C1 segment of cervical spinal cord (tissue), 14 donors: ENCODE data around the gene MDM4.
"Not testable (repeated sequence)": the region's sequence is repeated elsewhere in the genome, so short reads cannot be mapped to it uniquely, and the experiment has no call there.

Experiments used
- DNase-seq, 14 donors: peaks; one replicate each; lab custom pipeline; 2025; lab: John Stamatoyannopoulos, UW

Gene MDM4

GRCh38 chr1:204560590-204561150, 44.5 kb downstream of the MDM4 start:
- DNase-seq, result no peak

- no peak for DNase-seq
Observed at GRCh38 chr1:204562075-204562990, 46.1 kb downstream of the MDM4 start.

- DNase-seq, result no peak
Observed at GRCh38 chr1:204563307-204563706, 47.1 kb downstream of the MDM4 start.

- no peak for DNase-seq
Observed at GRCh38 chr1:204563780-204564179, 47.6 kb downstream of the MDM4 start.

GRCh38 chr1:204564835-204565234, 48.6 kb downstream of the MDM4 start:
- DNase-seq, result no peak

GRCh38 chr1:204565617-204566582, 49.7 kb downstream of the MDM4 start:
- peak in 6 of 14 donors; percentile 17 to 70 (median 28) for DNase-seq

- DNase-seq, result no peak
Observed at GRCh38 chr1:204566583-204566955, 50.4 kb downstream of the MDM4 start.

- no peak for DNase-seq
Observed at GRCh38 chr1:204567071-204567470, 50.9 kb downstream of the MDM4 start.

- DNase-seq, result no peak
Observed at GRCh38 chr1:204568576-204569315, 52.5 kb downstream of the MDM4 start.

- DNase-seq, result peak in 1 of 14 donors; percentile 67
Observed at GRCh38 chr1:204569478-204569877, 53.3 kb downstream of the MDM4 start.

GRCh38 chr1:204570021-204570420, 53.8 kb downstream of the MDM4 start:
- DNase-seq, result not testable (repeated sequence)

- no peak for DNase-seq
Observed at GRCh38 chr1:204571128-204571527, 54.9 kb downstream of the MDM4 start.

- DNase-seq, result no peak
Observed at GRCh38 chr1:204571631-204572030, 55.4 kb downstream of the MDM4 start.

GRCh38 chr1:204572923-204573922, 57.0 kb downstream of the MDM4 start:
- no peak for DNase-seq

- no peak for DNase-seq
Observed at GRCh38 chr1:204574016-204574864, 58.0 kb downstream of the MDM4 start.

- DNase-seq, result no peak
Observed at GRCh38 chr1:204574865-204575163, 58.6 kb downstream of the MDM4 start.

GRCh38 chr1:204575221-204576190, 59.3 kb downstream of the MDM4 start:
- peak in 1 of 14 donors; percentile 36 for DNase-seq

GRCh38 chr1:204576422-204576821, 60.2 kb downstream of the MDM4 start:
- DNase-seq, result no peak
